Activated CD4-positive, alpha-beta T cell treated with anti-CD3 and anti-CD28 coated beads, Interleukin-2, amount 50 U/mL, for 48 hours (primary cell): ENCODE measurements around the gene UACA.
"Not testable (repeated sequence)": the region's sequence is repeated elsewhere in the genome, so short reads cannot be mapped to it uniquely, and the experiment has no call there.

ENCODE experiments used
- DNase-seq, 2 experiments: peaks; one replicate each; pipeline ENCODE4 v3.0.0-alpha.2; 2020

Gene UACA

GRCh38 chr15:70763120-70763949, at the start of gene UACA:
Gene UACA (minus strand): TSS chr15:70763558. CDS start chr15:70763407, 151 bp downstream.
- DNase-seq: peak; percentile 87 to 90

GRCh38 chr15:70812827-70813364, 49.5 kb upstream of the UACA start:
- DNase-seq: no peak

GRCh38 chr15:70810916-70811578, 47.7 kb upstream of the UACA start:
- no peak for DNase-seq

- DNase-seq: no peak
These were observed 43.8 kb upstream of the UACA start for GRCh38 chr15:70806992-70807712.

GRCh38 chr15:70804388-70804787, 41.0 kb upstream of the UACA start:
- not testable (repeated sequence) for DNase-seq

- no peak for DNase-seq
These were observed 39.3 kb upstream of the UACA start for GRCh38 chr15:70802629-70803028.

- DNase-seq: no peak
These were observed 37.8 kb upstream of the UACA start for GRCh38 chr15:70801109-70801508.

GRCh38 chr15:70799667-70800450, 36.5 kb upstream of the UACA start:
- no peak for DNase-seq

GRCh38 chr15:70797464-70797863, 34.1 kb upstream of the UACA start:
- DNase-seq: no peak

- no peak for DNase-seq
These were observed 33.4 kb upstream of the UACA start for GRCh38 chr15:70796516-70797310.

- no peak for DNase-seq
These were observed 31.9 kb upstream of the UACA start for GRCh38 chr15:70795311-70795665.

GRCh38 chr15:70794596-70795310, 31.4 kb upstream of the UACA start:
- no peak for DNase-seq

- DNase-seq: no peak
These were observed 30.3 kb upstream of the UACA start for GRCh38 chr15:70793694-70794093.

GRCh38 chr15:70792171-70792573, 28.8 kb upstream of the UACA start:
- no peak for DNase-seq

- no peak for DNase-seq
These were observed 27.9 kb upstream of the UACA start for GRCh38 chr15:70791259-70791658.

- no peak for DNase-seq
These were observed 25.9 kb upstream of the UACA start for GRCh38 chr15:70789213-70789612.

- no peak for DNase-seq
These were observed 25.0 kb upstream of the UACA start for GRCh38 chr15:70788114-70789049.

GRCh38 chr15:70786996-70787395, 23.6 kb upstream of the UACA start:
- no peak for DNase-seq

GRCh38 chr15:70783610-70784022, 20.3 kb upstream of the UACA start:
- DNase-seq: no peak

- no peak for DNase-seq
These were observed 19.7 kb upstream of the UACA start for GRCh38 chr15:70783041-70783440.
